Fibroblast of villous mesenchyme (primary cell): ENCODE measurements around the gene PRKN. TPM values are rescaled to one million over a fixed set of nuclear protein-coding genes. Genes with fewer than 3 reads are reported as not detected.

Source experiments
- DNase-seq: peaks from one replicate; pipeline ENCODE4 v3.0.0-alpha.2; 2010; ENCODE audit warnings: low read depth
- H3K4me3 ChIP-seq: 2 replicates; pipeline ENCODE4 v1.5.1; 2011; ENCODE audit warnings: low read depth, mild to moderate bottlenecking, low read length
- CTCF ChIP-seq: IDR thresholded peaks from 2 replicates; pipeline ENCODE4 v1.5.1; 2012; ENCODE audit warnings: low read depth, mild to moderate bottlenecking, low read length; ENCODE audit not compliant: insufficient read depth
- total RNA-seq: library from RNA; depleted of rRNA; stranded (reverse); fragments of >200 nt; gene quantifications from 2 replicates; pipeline ENCODE4 v1.2.3, GENCODE V29; 2012

The PRKN gene
- total RNA-seq, 1 donor, result 2.2 TPM

- no peak for TF ChIP-seq CTCF
- DNase-seq, result peak; percentile 58
- no peak overlapping the region for H3K4me3 ChIP-seq
Measured at GRCh38 chr6:161482517-161482858, 1245.1 kb downstream of the PRKN start.

GRCh38 chr6:161481786-161482516 is 1245.6 kb downstream of the PRKN start:
- TF ChIP-seq CTCF, result no peak
- no peak overlapping the region for H3K4me3 ChIP-seq
- DNase-seq, result peak; percentile 48

- no peak for DNase-seq
- no peak overlapping the region for H3K4me3 ChIP-seq
- TF ChIP-seq CTCF, result no peak
Measured at GRCh38 chr6:161480421-161481155, 1247.0 kb downstream of the PRKN start.

GRCh38 chr6:161479376-161479775 is 1248.2 kb downstream of the PRKN start:
- H3K4me3 ChIP-seq, result no peak overlapping the region
- DNase-seq, result no peak
- no peak for TF ChIP-seq CTCF

GRCh38 chr6:161477876-161478425 is 1249.6 kb downstream of the PRKN start:
- no peak for TF ChIP-seq CTCF
- H3K4me3 ChIP-seq, result no peak overlapping the region
- DNase-seq, result no peak

- no peak for TF ChIP-seq CTCF
- no peak overlapping the region for H3K4me3 ChIP-seq
- peak; percentile 31 for DNase-seq
Measured at GRCh38 chr6:161476711-161477110, 1250.9 kb downstream of the PRKN start.
